NCI-H460 (cell line): Measurements from ENCODE around the gene GMDS. TPM values are rescaled to one million over a fixed set of nuclear protein-coding genes. Genes with fewer than 3 reads are reported as not detected.

Experiments
- DNase-seq: peaks from one replicate; pipeline ENCODE4 v3.0.0-alpha.2; 2016; ENCODE audit warnings: low read depth; ENCODE audit errors: extremely low read depth
- total RNA-seq: library from RNA; depleted of rRNA; stranded (reverse); fragments of >200 nt; shearing (Covaris generic); gene quantifications from 2 replicates; pipeline ENCODE4 v1.2.3, GENCODE V29; 2014

Gene GMDS
- total RNA-seq, 1 experiment from 2014 or later = 20.3 TPM

DNA sequence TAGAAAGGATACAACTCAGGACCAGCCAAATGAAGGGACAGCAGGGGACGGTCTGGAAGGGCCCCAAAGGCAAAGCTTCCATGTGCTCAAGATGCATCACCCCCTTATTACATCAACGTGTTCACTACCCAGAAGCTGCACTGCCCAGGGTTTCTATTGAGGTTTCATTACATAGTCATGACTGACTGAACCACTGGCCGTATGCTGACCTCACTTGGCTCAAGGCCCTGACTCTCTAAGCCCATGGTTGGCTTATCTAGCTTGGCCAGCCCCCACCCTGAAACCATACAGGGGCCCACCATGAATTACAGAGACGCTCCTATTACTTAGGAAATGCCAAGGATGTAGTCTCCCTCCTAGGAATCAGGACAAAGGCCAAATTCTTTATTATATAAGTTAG lies 456.3 kb downstream of the GMDS start:
- no peak for DNase-seq

DNA sequence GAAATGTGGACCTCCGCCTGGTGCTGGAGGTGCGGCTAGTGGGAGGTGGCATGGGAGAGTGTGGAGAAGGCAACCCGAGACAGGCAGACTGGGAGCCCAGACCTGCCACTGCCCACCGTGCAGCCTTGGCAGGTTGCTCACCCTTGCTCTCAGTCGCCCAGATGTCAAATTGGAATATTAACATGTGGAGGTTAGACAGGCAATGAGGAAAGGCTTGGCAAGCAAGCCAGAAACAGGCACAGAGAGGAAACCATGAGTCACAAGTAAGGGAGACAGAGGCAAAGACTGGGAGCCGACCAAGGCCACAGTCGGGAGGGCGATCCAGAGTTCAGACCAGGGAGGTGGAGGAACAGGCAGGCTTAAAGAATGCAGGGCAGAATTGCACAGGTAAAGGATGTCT lies 457.5 kb downstream of the GMDS start:
- DNase-seq = no peak

DNA sequence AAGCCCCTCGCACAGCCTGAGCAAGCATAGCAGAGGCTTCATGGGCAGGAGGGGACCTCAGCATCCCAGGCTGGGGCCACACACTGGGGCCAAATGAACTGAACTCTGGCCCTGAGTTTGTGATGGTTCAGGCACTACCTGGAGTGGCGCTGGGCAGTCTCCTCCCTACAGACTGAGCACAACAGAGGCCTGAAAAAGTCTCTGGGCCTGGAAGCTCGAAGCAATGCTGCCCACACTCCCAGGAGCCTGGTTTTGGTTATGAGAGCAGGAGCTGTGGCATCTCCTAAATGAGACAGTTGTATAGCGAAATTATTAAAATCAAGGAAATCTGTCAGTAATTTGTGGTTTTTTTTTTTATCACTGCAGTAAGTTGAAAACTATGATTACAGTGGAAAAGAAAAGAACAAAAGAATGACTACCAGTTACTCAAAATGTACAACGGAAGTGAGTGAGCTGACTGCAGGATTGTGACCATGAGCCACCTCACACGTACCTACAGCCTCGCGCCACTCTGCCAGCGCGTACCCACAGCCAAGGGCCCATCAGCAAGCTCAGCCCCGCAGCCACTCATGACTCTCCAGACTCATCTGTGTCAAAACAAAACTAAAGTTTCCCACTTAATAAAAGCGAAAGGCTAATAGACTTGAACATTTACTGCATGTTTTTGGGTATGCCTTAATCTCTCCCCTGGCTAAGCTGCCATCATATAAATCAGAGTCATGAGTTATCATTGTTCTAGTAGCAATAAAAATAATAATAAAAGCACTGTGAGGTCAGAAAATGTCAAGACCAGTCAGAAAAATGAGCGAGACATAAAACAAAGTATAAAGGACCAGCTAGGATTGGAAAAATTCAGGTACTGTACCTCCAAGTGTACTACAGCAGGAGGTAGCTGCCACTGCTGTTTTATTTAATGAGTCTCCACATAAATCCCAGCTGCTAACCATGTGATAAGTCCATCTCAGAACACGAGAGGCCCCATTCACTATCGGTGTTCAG lies 458.7 kb downstream of the GMDS start:
- no peak for DNase-seq

DNA sequence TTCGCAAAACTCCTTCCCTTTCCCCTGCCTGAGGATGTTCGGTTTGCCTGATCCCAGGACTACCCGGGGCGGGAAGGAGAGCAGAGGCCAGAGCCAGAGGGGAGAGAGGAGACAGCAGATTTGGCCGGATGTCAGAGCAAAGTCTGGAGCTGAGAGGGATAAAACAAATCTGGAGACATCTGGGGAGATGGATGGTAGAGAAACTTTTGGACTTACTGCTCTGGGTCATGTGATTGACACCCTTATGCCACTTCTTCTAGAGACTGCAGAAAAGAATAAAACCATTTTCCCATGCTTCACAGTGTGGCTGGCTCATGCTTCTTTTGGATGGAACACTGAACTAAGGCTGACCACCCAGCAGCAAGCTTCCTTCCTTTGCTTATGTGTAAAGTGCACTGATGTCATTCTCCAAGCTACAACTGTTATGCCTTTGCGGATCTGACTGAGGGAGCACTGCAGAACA lies 461.0 kb downstream of the GMDS start:
- DNase-seq = no peak

DNA sequence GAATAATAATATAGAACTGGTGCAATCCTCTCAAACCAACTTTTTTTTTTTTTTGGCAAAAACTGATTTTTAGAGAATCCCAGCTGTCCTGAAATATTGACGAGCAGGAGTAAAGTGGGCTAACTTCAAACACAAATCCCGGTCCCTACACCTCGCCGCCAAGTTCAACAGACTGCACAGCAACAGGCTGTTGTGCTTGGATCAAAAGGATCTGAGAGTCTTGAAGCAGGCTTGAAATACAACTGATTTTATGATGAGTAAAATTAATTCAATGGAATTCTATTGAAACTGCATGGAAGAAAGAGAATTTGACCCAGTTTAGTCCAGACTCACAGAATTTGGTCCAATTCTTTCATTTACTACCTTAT lies 463.6 kb downstream of the GMDS start:
- no peak for DNase-seq

DNA sequence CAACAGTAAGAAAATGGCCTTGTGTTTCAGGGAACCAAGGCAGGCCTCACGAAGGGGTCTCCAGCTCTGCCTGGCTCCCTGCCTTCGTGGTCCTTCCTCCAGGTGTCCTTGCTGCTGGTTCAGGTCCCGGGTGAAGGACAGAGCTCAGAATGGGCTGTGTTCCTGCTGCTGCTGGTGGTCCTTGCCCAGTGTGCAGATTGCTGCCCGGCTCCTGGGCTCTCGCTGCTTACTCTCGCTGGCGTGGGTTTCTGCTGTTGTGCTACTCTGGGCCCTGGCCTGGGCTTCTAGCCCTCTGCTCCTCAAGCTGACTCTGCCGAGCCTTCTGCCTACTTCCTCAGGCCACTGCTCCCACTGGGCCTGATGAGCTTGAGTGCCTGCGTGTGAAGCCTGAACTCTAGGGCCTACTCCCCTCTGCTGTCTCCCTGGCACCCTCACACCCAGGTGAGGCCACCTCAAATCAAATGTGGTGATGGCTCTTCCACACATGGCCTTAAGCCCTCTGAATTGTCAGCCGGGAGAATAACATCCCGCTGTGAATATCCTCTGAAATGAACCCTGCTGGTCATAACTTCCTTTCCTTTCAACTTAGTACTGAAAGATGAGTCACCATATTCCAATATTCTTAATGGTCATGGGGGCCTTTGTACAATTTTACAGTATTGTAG lies 464.1 kb downstream of the GMDS start:
- no peak for DNase-seq

DNA sequence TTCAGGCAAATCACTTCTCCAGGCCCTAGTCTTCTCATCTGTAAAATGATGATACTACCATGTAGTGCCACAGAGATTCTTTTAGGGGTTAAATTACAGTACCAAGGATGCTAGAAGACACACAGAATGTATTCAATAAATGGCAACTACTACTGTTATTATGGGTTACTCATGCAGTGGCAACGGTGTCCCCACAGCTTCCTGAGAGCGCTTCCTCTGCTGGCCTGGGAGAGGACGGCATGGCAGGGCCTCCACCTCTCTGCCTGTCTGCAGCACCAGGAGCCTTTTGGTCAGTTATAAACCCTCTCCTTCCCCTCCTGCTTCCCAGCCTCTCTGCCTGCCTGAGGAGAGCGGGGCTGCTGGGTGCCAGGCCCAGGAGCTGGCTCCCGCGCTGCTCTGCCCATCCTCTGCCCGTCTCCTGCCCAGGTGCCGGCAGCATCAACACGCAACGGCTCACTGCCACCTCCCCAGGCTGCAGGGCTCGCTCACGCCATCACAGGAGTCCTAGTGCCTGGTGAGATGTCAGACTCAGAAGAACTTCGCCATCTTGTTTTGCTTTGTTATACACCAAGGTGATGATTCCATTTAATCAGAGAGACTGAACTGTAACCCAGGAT lies 465.0 kb downstream of the GMDS start:
- DNase-seq = no peak

DNA sequence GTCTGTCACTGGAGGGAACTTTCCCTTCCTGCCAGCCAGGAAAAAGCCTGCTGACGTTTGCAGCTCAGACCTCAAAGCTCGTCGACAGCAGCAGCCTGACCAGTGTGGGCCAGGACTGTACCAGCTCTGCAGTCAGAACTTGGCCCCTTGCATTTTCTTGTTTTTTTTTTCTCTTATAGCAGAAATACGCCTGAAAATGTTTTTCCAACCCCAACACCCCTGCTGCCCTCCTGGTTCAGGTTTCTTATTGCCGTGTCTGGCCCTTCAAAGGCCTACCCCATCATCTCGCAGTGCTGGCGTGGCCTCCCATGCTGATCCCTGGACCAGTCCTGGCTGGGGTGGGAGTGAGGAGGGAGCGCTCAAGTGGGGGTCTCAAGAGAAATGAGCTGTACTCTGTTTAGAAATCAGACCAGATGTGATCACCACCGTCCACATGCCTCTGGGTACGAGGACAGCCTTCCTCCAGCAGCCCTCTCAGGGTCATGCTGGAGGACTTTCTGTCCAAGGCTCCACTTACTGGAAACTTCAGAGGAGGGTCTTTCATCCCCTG lies 466.6 kb downstream of the GMDS start:
- no peak for DNase-seq

DNA sequence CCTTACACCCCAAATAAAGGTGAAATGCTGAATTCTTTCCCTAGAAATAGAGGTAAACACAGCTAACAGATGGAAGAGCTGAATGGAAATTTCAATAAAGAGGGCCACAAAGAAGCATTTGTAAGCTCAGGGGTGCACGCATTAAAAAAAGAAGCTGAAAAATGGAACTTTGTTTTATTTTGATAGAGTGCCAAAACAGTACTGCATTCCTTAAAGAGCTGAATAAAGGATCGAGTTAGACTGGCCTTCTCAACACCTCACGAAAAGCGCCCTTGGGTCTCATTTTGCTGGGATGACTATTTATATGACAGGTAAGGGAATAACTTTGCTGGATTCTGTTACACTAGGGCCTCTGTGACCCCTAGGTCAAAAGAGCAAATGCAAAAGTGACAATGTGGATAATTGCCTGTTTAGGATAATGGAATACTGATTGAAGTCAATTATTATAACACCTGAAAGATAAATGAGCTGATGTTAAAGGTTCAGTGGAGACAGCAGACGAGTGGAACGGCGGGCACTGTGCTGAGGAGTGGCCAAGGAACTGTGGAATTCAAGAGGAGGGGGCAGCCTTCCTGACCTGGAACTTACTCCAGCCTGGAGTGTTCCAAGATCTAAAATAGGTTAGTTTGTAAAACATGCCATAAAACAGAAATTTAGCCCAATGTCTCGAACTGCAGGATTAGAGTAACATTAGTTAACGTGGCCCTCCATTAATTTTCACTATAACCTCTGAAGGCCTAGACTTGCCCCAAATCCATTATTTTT lies 467.3 kb downstream of the GMDS start:
- no peak for DNase-seq

DNA sequence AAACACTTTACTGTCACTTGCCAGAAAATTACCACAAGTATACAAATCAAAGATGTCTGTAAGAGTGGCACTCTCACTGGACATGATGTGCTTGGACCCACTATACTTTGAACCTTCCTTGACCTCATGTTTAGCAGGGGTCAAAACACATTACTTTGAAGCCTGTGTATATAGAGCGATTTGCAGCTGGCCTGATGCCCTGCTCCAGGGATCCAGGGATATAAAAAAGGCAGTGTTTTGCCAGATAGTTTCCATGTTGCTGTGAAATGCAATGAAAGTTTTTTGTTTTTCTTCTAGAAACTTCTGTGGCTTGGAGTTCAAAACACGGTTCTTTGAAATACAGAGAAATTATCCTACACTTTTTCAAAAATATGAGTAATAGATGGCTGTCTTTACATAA lies 470.0 kb downstream of the GMDS start:
- no peak for DNase-seq

DNA sequence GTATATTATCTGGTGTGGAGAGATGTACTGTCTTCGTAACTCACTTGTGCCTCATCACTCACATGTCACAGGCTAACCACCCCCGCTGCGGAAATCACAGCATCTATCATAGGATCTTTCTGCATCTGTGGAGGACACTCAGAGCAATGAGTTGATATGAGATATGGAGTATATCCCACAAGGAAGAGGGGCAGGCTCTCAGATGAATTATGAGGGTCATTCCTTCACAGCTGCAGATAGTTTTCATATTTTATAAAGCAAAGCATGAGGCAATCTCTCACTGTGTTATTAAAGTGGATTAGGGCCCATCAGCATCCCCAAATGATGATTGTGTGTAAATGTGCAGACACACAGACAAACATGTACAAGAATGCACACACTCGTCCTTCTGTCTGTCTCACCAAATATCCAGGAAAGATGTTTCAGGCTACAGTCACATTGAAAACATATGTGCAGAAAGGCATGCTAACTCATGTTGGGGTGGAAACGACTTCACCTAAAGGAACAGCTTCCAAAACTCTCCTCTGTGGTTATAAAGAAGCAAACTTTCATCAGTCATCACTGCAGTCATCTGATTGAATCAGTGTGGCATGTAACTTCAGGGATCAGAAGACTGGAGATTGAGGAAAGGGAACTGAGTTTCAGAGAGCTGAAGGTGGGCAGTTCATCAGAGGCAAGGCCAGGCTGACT lies 471.0 kb downstream of the GMDS start:
- DNase-seq = no peak

DNA sequence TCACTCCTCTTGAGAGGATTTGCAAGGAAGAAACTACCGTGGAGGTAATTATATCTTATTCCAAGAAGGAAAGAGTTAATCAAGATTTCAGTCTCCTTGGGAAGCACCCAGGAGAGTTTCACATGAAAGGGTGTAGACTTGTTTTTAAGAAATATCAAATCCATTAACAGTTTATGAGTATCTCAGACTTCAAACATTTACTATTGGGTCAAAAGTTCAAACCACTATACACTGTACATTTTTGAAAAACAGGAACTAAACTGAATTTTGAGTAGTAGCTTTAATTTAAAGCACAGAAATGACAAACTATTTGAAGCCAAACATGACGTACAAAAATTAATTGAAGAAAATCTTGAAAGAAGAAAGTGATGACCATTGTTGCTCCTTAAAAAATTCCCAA lies 471.7 kb downstream of the GMDS start:
- DNase-seq = no peak

DNA sequence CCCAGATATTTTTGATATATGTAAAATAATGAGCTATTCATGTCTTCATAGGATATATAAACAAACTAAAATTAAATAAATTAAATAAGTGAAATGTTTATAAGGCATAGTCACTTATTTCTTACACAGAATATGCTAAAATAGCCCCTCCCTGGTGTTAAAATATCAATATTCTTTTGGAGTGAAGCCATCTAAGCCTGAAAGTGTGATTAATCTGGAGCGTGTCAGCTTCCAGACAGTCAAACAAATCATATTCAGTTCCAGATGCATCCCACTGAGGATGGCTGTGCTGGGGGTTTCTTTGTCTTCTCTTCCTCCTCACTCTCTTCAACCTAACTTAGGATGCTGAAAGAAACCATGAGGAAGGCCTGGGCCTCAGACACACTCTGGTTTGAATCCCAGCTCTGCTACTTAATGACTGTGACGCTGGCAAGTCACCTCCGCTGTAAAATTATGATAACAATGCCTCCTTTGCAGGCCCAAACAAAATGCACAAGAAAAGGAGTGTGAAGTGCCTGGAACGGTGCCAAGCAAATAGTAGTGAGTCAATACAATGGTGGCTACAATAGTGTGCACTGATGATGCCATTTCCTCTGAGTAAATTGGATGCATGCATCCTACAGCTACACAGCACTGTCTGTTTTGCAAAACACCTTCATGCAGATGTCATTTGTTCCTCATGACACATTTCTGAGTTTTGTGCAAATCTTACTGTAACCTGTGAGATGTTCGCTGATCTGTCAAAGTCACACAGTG lies 474.3 kb downstream of the GMDS start:
- no peak for DNase-seq

DNA sequence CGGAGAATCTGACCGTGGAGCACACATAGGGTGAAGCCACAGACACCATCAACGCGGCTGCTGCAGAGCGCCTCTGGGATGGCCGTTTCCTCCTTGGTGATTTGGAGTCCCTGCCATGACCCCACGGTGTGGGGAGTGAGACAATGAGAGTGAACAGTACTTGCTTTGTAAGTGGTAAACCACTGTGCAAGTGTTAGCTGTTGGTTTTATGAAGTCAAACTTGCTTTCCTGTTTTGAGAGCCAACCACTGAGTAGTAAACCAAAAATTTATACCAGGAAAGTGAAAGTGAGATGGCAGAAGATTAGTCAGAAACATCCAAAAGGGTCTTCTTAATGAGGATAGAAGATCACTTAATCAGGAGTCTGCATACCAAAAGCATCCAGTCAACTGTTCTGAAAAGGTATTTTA lies 475.0 kb downstream of the GMDS start:
- no peak for DNase-seq

DNA sequence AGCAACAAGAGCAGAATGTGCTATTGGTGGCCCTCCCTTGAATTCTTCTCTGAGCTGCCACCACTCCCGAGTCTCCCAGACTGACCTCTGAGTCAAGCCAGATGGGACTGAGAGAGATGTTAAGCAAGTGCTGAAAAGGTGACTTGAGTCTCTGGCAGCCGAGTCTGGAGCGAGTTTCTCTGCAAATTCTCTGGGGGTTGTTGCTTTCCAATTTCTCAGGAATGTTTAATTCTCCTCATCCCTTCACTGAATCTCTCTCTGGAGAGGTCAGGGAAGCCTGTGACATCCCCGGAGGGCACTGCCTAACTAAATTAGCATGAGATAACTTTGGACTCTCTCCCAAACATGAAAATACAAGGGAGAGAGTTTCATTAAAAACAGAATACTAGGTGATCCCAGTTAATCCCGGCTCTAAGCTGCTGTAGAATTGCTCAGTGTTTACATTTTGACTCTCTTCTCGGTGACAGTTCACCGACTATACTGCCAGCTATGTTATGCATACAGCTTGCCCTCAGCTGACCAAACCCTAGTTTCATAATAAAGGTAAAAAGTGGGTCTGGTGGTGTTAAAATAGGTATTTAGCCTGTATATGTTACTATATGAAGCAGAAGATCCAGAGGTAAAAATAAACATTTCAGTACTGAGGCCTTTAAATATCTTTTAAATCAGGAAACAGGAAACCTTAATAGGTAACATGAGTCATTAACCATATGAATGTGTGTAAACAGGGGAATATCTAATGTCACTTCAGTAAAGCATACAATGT lies 477.7 kb downstream of the GMDS start:
- no peak for DNase-seq

DNA sequence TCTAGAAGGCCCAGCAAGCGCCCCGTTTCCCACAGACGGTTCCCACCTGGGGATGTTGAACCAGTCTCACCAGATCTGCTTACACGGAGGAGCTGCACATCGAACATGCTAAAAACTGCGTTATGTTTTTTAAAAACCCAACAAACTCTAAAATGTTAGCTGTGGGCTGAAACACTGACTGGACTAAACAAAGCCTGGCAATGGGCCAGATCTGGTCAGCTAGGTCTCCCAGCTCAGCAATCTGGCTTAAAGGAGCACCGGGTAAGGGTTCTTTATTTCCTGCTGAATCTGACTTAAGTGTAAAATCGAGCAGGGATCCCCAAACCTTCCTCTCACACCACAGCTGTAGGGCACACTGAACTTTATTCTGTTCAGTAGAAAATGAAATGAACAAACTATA lies 478.8 kb downstream of the GMDS start:
- no peak for DNase-seq

DNA sequence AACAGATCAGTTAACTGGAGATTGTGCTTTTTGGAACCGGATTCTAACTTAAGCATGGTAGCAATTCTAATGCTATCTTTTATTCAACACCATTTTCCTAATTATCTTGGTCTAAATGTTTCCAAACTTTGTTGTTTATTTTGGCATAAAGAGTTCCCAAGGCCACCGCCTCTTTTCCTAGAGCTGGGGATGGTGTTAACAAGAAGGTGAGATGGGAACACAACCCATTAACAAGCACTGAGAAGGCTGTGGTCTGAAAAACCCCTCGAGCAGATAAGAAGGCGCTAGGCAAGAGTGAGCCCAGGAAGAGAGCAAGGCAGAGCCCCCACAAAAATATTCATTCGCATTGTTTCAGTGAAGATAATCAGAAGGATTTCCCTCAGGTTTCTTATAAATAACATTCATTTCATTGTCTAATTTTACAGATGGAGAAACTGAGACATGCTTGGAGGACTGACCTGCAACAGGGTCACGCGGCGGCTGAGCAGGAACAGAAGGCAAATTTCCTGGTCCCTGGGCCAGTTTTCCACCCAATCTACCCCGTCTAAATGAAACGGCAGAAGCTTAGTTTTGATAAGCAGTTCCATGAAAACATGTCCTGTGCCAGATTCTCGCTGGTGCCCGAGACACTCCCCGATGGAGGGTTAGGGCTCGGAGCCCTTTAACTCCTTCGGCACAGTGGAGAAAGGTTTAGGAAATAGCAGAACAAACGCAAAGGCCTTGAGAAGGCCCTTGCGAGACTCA lies 480.1 kb downstream of the GMDS start:
- DNase-seq = no peak
